Liver (tissue), 9 donors: ENCODE measurements around the gene WDR37. TPM values are rescaled to one million over a fixed set of nuclear protein-coding genes. Genes with fewer than 3 reads are reported as not detected.

ENCODE experiments used
- DNase-seq: peaks from one replicate; pipeline ENCODE4 v3.0.0-alpha.2; 2017; ENCODE audit warnings: low spot score
- H3K27ac ChIP-seq, 2 donors: one replicate each; pipeline ENCODE4 v1.7.0; 2013; ENCODE audit warnings: inconsistent platforms in 2 of 2, low read length in 2 of 2, control low read depth in 1 of 2, low read depth in 1 of 2, mild to moderate bottlenecking in 1 of 2
- H3K27me3 ChIP-seq, 4 donors: one replicate each; pipeline versions ENCODE4 v1.6.1 to v1.7.0; 2013; ENCODE audit warnings: low read length in 3 of 4, inconsistent platforms in 1 of 4, mild to moderate bottlenecking in 1 of 4, moderate library complexity in 1 of 4; ENCODE audit not compliant: control insufficient read depth in 4 of 4, insufficient read depth in 4 of 4
- H3K36me3 ChIP-seq, 4 donors: one replicate each; pipeline versions ENCODE4 v1.6.1 to v1.7.0; 2013; ENCODE audit warnings: low read length in 3 of 4, mild to moderate bottlenecking in 3 of 4, low read depth in 1 of 4, moderate library complexity in 1 of 4; ENCODE audit not compliant: control insufficient read depth in 4 of 4, insufficient read depth in 3 of 4
- H3K4me1 ChIP-seq, 4 donors: one replicate each; pipeline versions ENCODE4 v1.6.1 to v1.7.0; 2013; ENCODE audit warnings: low read length in 3 of 4, mild to moderate bottlenecking in 3 of 4, moderate library complexity in 1 of 4; ENCODE audit not compliant: control insufficient read depth in 4 of 4, insufficient read depth in 4 of 4
- H3K4me3 ChIP-seq, 3 donors: one replicate each; pipeline versions ENCODE4 v1.6.1 to v1.7.0; 2013; ENCODE audit warnings: low read length in 3 of 3, control low read depth in 1 of 3, low read depth in 1 of 3, mild to moderate bottlenecking in 1 of 3
- H3K9ac ChIP-seq, 2 donors: one replicate each; pipeline ENCODE4 v1.7.0; 2013; ENCODE audit warnings: low read length in 2 of 2, mild to moderate bottlenecking in 2 of 2, moderate library complexity in 2 of 2, control low read depth in 1 of 2, low read depth in 1 of 2
- H3K9me3 ChIP-seq, 4 donors: one replicate each; pipeline versions ENCODE4 v1.6.1 to v1.7.0; 2013; ENCODE audit warnings: low read length in 3 of 4; ENCODE audit not compliant: control insufficient read depth in 4 of 4
- ATF3 ChIP-seq: IDR thresholded peaks from 2 replicates; pipeline ENCODE4 v1.6.1; 2016; ENCODE audit warnings: antibody characterized with exemption
- EGR1 ChIP-seq, 2 donors: IDR thresholded peaks; 2 replicates each; pipeline ENCODE4 v1.6.1; 2016 to 2018; ENCODE audit warnings: antibody characterized with exemption in 2 of 2, low read depth in 2 of 2
- FOXA1 ChIP-seq: IDR thresholded peaks from 2 replicates; pipeline ENCODE4 v1.6.1; 2016; ENCODE audit warnings: antibody characterized with exemption
- FOXA2 ChIP-seq: IDR thresholded peaks from 2 replicates; pipeline ENCODE4 v1.6.1; 2016; ENCODE audit warnings: antibody characterized with exemption
- GABPA ChIP-seq, 2 donors: IDR thresholded peaks in 1 of 2; conservative IDR thresholded peaks in 1 of 2; 2 replicates each; pipeline ENCODE4 v1.6.1; 2016; ENCODE audit warnings: antibody characterized with exemption in 2 of 2, mild to moderate bottlenecking in 1 of 2, moderate library complexity in 1 of 2
- HNF4A ChIP-seq, 2 donors: conservative IDR thresholded peaks; 2 replicates each; pipeline ENCODE4 v1.6.1; 2016; ENCODE audit warnings: antibody characterized with exemption in 2 of 2, mild to moderate bottlenecking in 2 of 2
- HNF4G ChIP-seq: IDR thresholded peaks from 2 replicates; pipeline ENCODE4 v1.6.1; 2016; ENCODE audit warnings: antibody characterized with exemption
- JUND ChIP-seq, 2 donors: IDR thresholded peaks; 2 replicates each; pipeline ENCODE4 v1.6.1; 2016; ENCODE audit warnings: antibody characterized with exemption in 2 of 2
- MAX ChIP-seq: IDR thresholded peaks from 2 replicates; pipeline ENCODE4 v1.6.1; 2016; ENCODE audit warnings: antibody characterized with exemption
- NR2F2 ChIP-seq: IDR thresholded peaks from 2 replicates; pipeline ENCODE4 v1.6.1; 2016; ENCODE audit warnings: antibody characterized with exemption
- RAD21 ChIP-seq, 2 donors: IDR thresholded peaks; 2 replicates each; pipeline ENCODE4 v1.6.1; 2016; ENCODE audit warnings: antibody characterized with exemption in 2 of 2, mild to moderate bottlenecking in 2 of 2
- REST ChIP-seq: IDR thresholded peaks from 2 replicates; pipeline ENCODE4 v1.6.1; 2016; ENCODE audit warnings: antibody characterized with exemption, mild to moderate bottlenecking
- RXRA ChIP-seq, 2 donors: IDR thresholded peaks; 2 replicates each; pipeline ENCODE4 v1.6.1; 2017 to 2018; ENCODE audit warnings: antibody characterized with exemption in 2 of 2, mild to moderate bottlenecking in 1 of 2
- SP1 ChIP-seq: IDR thresholded peaks from 2 replicates; pipeline ENCODE4 v1.6.1; 2018; ENCODE audit warnings: antibody characterized with exemption, mild to moderate bottlenecking
- TAF1 ChIP-seq: conservative IDR thresholded peaks from 2 replicates; pipeline ENCODE4 v1.6.1; 2016; ENCODE audit warnings: antibody characterized with exemption, mild to moderate bottlenecking
- YY1 ChIP-seq: IDR thresholded peaks from 2 replicates; pipeline ENCODE4 v1.6.1; 2016; ENCODE audit warnings: antibody characterized with exemption, mild to moderate bottlenecking
- ZBTB33 ChIP-seq: IDR thresholded peaks from 2 replicates; pipeline ENCODE4 v1.6.1; 2016; ENCODE audit warnings: antibody characterized with exemption
- WGBS: extraction: QIAGEN DNeasy Blood & Tissue Kit; methylation state at CpG from one replicate; pipeline ENCODE4 v1.1.7; 2013; 5-methylcytosine and 5-hydroxymethylcytosine counted together
- polyA plus RNA-seq, 2 donors: library from polyadenylated mRNA; stranded (reverse) in 1 of 2; unstranded in 1 of 2; fragments of 200-250 nt in 1 of 2; fragments of >200 nt in 1 of 2; fragmentation: Nextera tagmentation in 1 of 2; extraction: Ambion mirVana in 1 of 2; gene quantifications; one replicate each; pipeline versions ENCODE4 v1.2.1 to v1.2.3, GENCODE V29; 2013 to 2015
- total RNA-seq, 2 donors: library from RNA; depleted of rRNA; stranded (reverse); fragments of >200 nt; gene quantifications; one replicate each; pipeline ENCODE4 v1.2.3, GENCODE V29; 2014
- donor health status: healthy.
- donor health status: healthy.
- donor health status: healthy.
- donor health status: healthy.
- donor health status: healthy.

WDR37 gene
- total and polyA plus RNA-seq, 4 donors = 3.6 to 12.1 (median 5.6) TPM

- Histone ChIP-seq H3K9ac (no peak overlapping the region), H3K4me1 (no peaks in the 10 kb centered on the region), H3K9me3 (no peaks in the 10 kb centered on the region), H3K27ac (no peak overlapping the region), H3K4me3 (no peak overlapping the region), H3K36me3 (peaks cover 17 to 76% (median 45%) of the 10 kb centered on the region in 4 donors), H3K27me3 (no peaks in the 10 kb centered on the region)
- no peak for DNase-seq
- WGBS = 97% methylated on average over 37 of the region's 37 CpGs
- no peak for TF ChIP-seq TAF1
- TF ChIP-seq NR2F2 = no peak
- no peak for TF ChIP-seq REST
- TF ChIP-seq EGR1 (IDR thresholded peaks at IDR 0.05; ENCODE audit: low read depth in 2 of 2) = no peak
- TF ChIP-seq ATF3 = no peak
- TF ChIP-seq HNF4A (conservative IDR thresholded peaks at IDR 0.05) = no peak
- TF ChIP-seq GABPA (IDR thresholded peaks at IDR 0.05 in 1 of 2, conservative IDR thresholded peaks at IDR 0.05 in 1 of 2) = no peak
- no peak for TF ChIP-seq ZBTB33
- TF ChIP-seq HNF4G = no peak
- no peak for TF ChIP-seq FOXA1
- no peak for TF ChIP-seq SP1
- no peak for TF ChIP-seq JUND (IDR thresholded peaks at IDR 0.05)
- TF ChIP-seq RXRA (IDR thresholded peaks at IDR 0.05) = no peak
- TF ChIP-seq FOXA2 = no peak
- no peak for TF ChIP-seq YY1
- TF ChIP-seq RAD21 (IDR thresholded peaks at IDR 0.05) = no peak
- no peak for TF ChIP-seq MAX
Measured at GRCh38 chr10:1101946-1102345, 45.8 kb downstream of the WDR37 start.

- WGBS = 97% methylated on average over 7 of the region's 7 CpGs
- DNase-seq = no peak
- Histone ChIP-seq H3K27ac (no peak overlapping the region), H3K27me3 (no peaks in the 10 kb centered on the region), H3K4me1 (no peaks in the 10 kb centered on the region), H3K9me3 (no peaks in the 10 kb centered on the region), H3K9ac (no peak overlapping the region), H3K4me3 (no peak overlapping the region), H3K36me3 (peaks cover 16 to 76% (median 47%) of the 10 kb centered on the region in 4 donors)
- TF ChIP-seq ZBTB33 (no peak), JUND (IDR thresholded peaks at IDR 0.05) (no peak)
Measured at GRCh38 chr10:1102416-1102815, 46.2 kb downstream of the WDR37 start.
